K562 (cell line): ENCODE measurements around the gene COL4A1. TPM values are rescaled to one million over a fixed set of nuclear protein-coding genes. Genes with fewer than 3 reads are reported as not detected.

Experiments used
- ATAC-seq: fragments of 200-7000 bp; cut with Tn5 transposase; 3 replicates; pipeline ENCODE4 v1.9.1; 2020; ENCODE audit warnings: moderate library complexity
- BruUV-seq: library from RNA; stranded (reverse); fragments of 400-500 nt; replicated peaks from 2 replicates; lab custom pipeline; 2021; lab: Mats Ljungman, UMichigan
- CTCF ChIA-PET: fragments of 300-600 bp; formaldehyde crosslinking; extraction: SDS; loops from one replicate; lab custom pipeline; 2021; ENCODE audit warnings: low intra/inter-chr PET ratio; lab: Yijun Ruan, JAX
- POLR2A ChIA-PET: fragments of 300-600, 350-650 bp; sonication (Branson Sonifier 250); formaldehyde crosslinking; extraction: SDS; loops from one replicate; lab custom pipeline; 2021; ENCODE audit warnings: antibody characterized with exemption, inconsistent platforms; lab: Yijun Ruan, JAX
- DNase-seq, 4 experiments: peaks; one replicate each; pipeline versions ENCODE4 v3.0.0 to v3.0.0-alpha.2; 2011 to 2018; ENCODE audit warnings: low spot score in 3 of 4, mixed read lengths in 3 of 4; ENCODE audit errors: extremely low read depth in 1 of 4
- FAIRE-seq: peaks from 2 replicates; lab custom pipeline; 2011; peaks lifted over from hg19 to GRCh38; lab: Jason Lieb, UNC
- H2AFZ ChIP-seq: 2 replicates; pipeline ENCODE4 v1.6.0; 2011; ENCODE audit warnings: low read depth, low read length, control low read depth, inconsistent platforms
- H3K27ac ChIP-seq: fragments of 200-600 bp; 3 replicates; pipeline ENCODE4 v1.8.0; 2011; ENCODE audit warnings: low read depth, mild to moderate bottlenecking, control low read depth, inconsistent platforms, low read length, moderate library complexity, mixed read lengths; ENCODE audit errors: extremely low read depth
- H3K27me3 ChIP-seq, 2 experiments: fragments of 300-600 bp in 1 of 2; 2 replicates in 1 of 2; 3 replicates in 1 of 2; pipeline versions ENCODE4 v1.6.0 to v1.8.0; 2011; ENCODE audit warnings: inconsistent platforms in 2 of 2, low read length in 2 of 2, mild to moderate bottlenecking in 1 of 2, mixed read lengths in 1 of 2, moderate library complexity in 1 of 2; ENCODE audit not compliant: control insufficient read depth in 2 of 2, insufficient read depth in 2 of 2
- H3K36me3 ChIP-seq: fragments of 300-600 bp; 3 replicates; pipeline ENCODE4 v1.8.0; 2011; ENCODE audit warnings: mild to moderate bottlenecking, low read length, inconsistent platforms; ENCODE audit not compliant: control insufficient read depth, insufficient read depth
- H3K4me1 ChIP-seq, 2 experiments: fragments of 200-600 bp in 1 of 2; replicated peaks in 1 of 2; 2 replicates in 1 of 2; 3 replicates in 1 of 2; pipeline versions ENCODE4 v1.5.1 to v1.8.0; 2011; ENCODE audit warnings: inconsistent platforms in 2 of 2, low read length in 2 of 2, mild to moderate bottlenecking in 1 of 2, mixed read lengths in 1 of 2, moderate library complexity in 1 of 2; ENCODE audit not compliant: control insufficient read depth in 2 of 2, insufficient read depth in 2 of 2
- H3K4me2 ChIP-seq: 2 replicates; pipeline ENCODE4 v1.6.1; 2011; ENCODE audit warnings: low read length, control low read depth, inconsistent platforms, mixed read lengths; ENCODE audit not compliant: insufficient read depth
- H3K4me3 ChIP-seq: fragments of 200-600 bp; sonication (generic), shearing (Covaris generic); 2 replicates; pipeline ENCODE4 v1.5.1; 2016; ENCODE audit warnings: control low read depth, inconsistent platforms
- H3K79me2 ChIP-seq: fragments of 200-600 bp; 3 replicates; pipeline ENCODE4 v1.8.0; 2011; ENCODE audit warnings: low read length, inconsistent platforms; ENCODE audit not compliant: control insufficient read depth, insufficient read depth
- H3K9ac ChIP-seq, 2 experiments: 2 replicates each; pipeline versions ENCODE4 v1.6.0 to v1.6.1; 2011; ENCODE audit warnings: low read depth in 2 of 2, low read length in 2 of 2, control low read depth in 1 of 2, inconsistent platforms in 1 of 2, mild to moderate bottlenecking in 1 of 2, mixed read lengths in 1 of 2; ENCODE audit not compliant: insufficient read depth in 1 of 2
- H3K9me1 ChIP-seq: one replicate; pipeline ENCODE4 v1.6.0; 2011; ENCODE audit warnings: inconsistent platforms, mild to moderate bottlenecking, low read length, moderate library complexity; ENCODE audit not compliant: control insufficient read depth, insufficient read depth
- H3K9me3 ChIP-seq: replicated peaks from 2 replicates; pipeline ENCODE4 v1.5.1; 2011; ENCODE audit warnings: low read depth, low read length, inconsistent platforms; ENCODE audit not compliant: control insufficient read depth, insufficient read depth
- H4K20me1 ChIP-seq: replicated peaks from 2 replicates; pipeline ENCODE4 v1.6.1; 2011; ENCODE audit warnings: low read length, inconsistent platforms, mixed read lengths; ENCODE audit not compliant: control insufficient read depth, insufficient read depth
- SMAD1 ChIP-seq: fragments of 150-350 bp; IDR thresholded peaks from 2 replicates; pipeline ENCODE4 v1.6.1; 2014; ENCODE audit warnings: low read length, low read depth; ENCODE audit not compliant: partially characterized antibody
- SRF ChIP-seq, 2 experiments: fragments of 250-450, 450-650 bp in 1 of 2; sonication (Bioruptor Pico) in 1 of 2; sonication (generic) in 1 of 2; formaldehyde crosslinking; IDR thresholded peaks; 2 replicates each; pipeline versions ENCODE4 v1.5.0 to v1.5.1; 2020 to 2022; ENCODE audit warnings: mild to moderate bottlenecking in 1 of 2, missing genetic modification reagents in 1 of 2
- STAG1 ChIP-seq: sonication (generic); formaldehyde crosslinking; IDR thresholded peaks from 2 replicates; pipeline ENCODE4 v1.5.0; 2020; ENCODE audit warnings: missing genetic modification reagents, borderline replicate concordance
- ZNF224 ChIP-seq: sonication (generic); formaldehyde crosslinking; IDR thresholded peaks from 2 replicates; pipeline ENCODE4 v1.8.0; 2022; ENCODE audit warnings: mild to moderate bottlenecking, missing genetic modification reagents
- WGBS: fragments of 100-300 bp; shearing (Covaris generic); methylation state at CpG from one replicate; pipeline ENCODE4 v1.1.6; 2016; ENCODE audit warnings: low coverage, mixed read lengths; ENCODE audit not compliant: insufficient coverage; ENCODE audit errors: missing lambda C conversion rate; 5-methylcytosine and 5-hydroxymethylcytosine counted together
- in situ Hi-C: fragments of 300-500 bp; cut with MboI; formaldehyde crosslinking; loops from 4 replicates; pipeline ENCODE4 v1.15.0; 2018; ENCODE audit warnings: inconsistent platforms, mixed read lengths
- intact Hi-C: fragments of 100-400 bp; cut with micrococcal nuclease; formaldehyde crosslinking; loops from 2 replicates; pipeline ENCODE4 v1.14.2; 2022
- polyA plus RNA-seq, 8 experiments: library from polyadenylated mRNA; depleted of rRNA in 4 of 8; stranded (reverse) in 5 of 8; unstranded in 3 of 8; fragments of >200 nt; fragmentation: Nextera tagmentation in 2 of 8; fragmentation: Illumina TruSeq in 1 of 8; extraction: Ambion mirVana in 2 of 8; extraction: Trizol in 1 of 8; gene quantifications; 2 replicates each; pipeline versions ENCODE4 v1.2.1 to v1.2.3, GENCODE V29; 2011 to 2014; ENCODE audit warnings: inconsistent platforms in 1 of 8, missing spikeins in 1 of 8
- total RNA-seq, 7 experiments: library from RNA; depleted of rRNA in 6 of 7; stranded (reverse); fragments of >200 nt in 6 of 7; fragmentation: Illumina TruSeq in 2 of 7; extraction: Trizol in 2 of 7; gene quantifications; 2 replicates each; pipeline versions ENCODE4 v1.2.1 to v1.2.3, GENCODE V29; 2011 to 2021; ENCODE audit warnings: low replicate concordance in 1 of 7
- TF ChIP-seq, protein P1 (sequence below): sonication (generic); formaldehyde crosslinking; IDR thresholded peaks from 2 replicates; pipeline ENCODE4 v1.8.1; 2023; ENCODE audit warnings: mild to moderate bottlenecking, missing genetic modification reagents
- TF ChIP-seq, protein P2 (sequence below): sonication (generic); formaldehyde crosslinking; IDR thresholded peaks from 2 replicates; pipeline ENCODE4 v1.5.0; 2020; ENCODE audit warnings: missing genetic modification reagents
- TF ChIP-seq, protein P3 (sequence below): fragments of 450-650 bp; formaldehyde crosslinking; IDR thresholded peaks from 2 replicates; pipeline ENCODE4 v1.4.0; 2020; ENCODE audit warnings: mild to moderate bottlenecking, moderate library complexity

Gene COL4A1
- total and polyA plus RNA-seq, 9 of the 15 experiments (the other 6 are each of a cell fraction or from before 2014, with no cell fraction given) = 0.35 TPM; not detected in 8

DNA sequence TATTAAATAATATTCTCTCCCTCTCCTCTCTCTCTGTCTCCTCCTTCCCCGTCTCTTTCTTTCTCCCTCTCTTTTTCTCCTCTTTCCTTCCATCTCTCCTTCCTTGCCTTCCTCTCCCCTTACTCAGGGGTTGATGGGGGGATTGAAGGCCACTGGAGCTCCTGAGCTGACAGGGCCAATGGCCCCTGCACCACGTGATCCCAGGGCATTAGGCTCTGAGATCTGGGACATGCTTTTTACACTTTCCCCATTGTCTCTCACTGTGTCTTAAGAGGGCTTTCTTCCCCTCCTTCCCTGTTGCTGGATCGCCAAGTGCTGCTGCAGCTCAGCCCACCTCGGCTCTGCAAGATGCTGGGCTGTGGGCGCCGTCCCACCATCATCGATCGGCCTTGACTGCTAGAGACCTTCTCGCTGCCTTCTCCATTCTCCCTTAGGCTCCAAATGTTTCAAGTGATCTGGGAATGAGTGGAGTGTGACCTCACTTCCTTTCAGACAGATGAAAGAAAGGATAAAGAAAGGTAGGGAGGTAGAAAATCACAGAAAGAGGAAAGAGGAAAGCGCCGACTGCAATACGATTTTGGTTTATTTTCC is 42.2 kb downstream of the COL4A1 start:
- FAIRE-seq (no peak), ATAC-seq (no peak), DNase-seq (no peak)
- Histone ChIP-seq H3K36me3 (no peaks in the 10 kb centered on the region), H3K9me1 (no peaks in the 10 kb centered on the region), H2AFZ (no peak overlapping the region), H3K9me3 (no peaks in the 10 kb centered on the region), H3K4me3 (no peak overlapping the region), H3K27ac (no peak overlapping the region), H3K79me2 (no peaks in the 10 kb centered on the region), H3K27me3 (peaks cover 2 to 51% of the 10 kb centered on the region in 2 experiments; a peak in 4 of 5 replicates), H3K4me2 (no peak overlapping the region), H3K4me1 (no peaks in the 10 kb centered on the region), H4K20me1 (no peaks in the 10 kb centered on the region), H3K9ac (no peak overlapping the region)
- in situ Hi-C loops = no loop called here
- POLR2A ChIA-PET = no interaction called here
- WGBS = 6% methylated on average over 9 of the region's 12 CpGs
- CTCF ChIA-PET = no interaction called here
- no TSS peak for BruUV-seq
- TF ChIP-seq ZNF224 (CRISPR knock-in tag) (no peak), SMAD1 (no peak), SRF (CRISPR knock-in tag; IDR thresholded peaks at IDR 0.05) (no peak), STAG1 (CRISPR knock-in tag) (no peak)
- TF ChIP-seq, protein P1, sequence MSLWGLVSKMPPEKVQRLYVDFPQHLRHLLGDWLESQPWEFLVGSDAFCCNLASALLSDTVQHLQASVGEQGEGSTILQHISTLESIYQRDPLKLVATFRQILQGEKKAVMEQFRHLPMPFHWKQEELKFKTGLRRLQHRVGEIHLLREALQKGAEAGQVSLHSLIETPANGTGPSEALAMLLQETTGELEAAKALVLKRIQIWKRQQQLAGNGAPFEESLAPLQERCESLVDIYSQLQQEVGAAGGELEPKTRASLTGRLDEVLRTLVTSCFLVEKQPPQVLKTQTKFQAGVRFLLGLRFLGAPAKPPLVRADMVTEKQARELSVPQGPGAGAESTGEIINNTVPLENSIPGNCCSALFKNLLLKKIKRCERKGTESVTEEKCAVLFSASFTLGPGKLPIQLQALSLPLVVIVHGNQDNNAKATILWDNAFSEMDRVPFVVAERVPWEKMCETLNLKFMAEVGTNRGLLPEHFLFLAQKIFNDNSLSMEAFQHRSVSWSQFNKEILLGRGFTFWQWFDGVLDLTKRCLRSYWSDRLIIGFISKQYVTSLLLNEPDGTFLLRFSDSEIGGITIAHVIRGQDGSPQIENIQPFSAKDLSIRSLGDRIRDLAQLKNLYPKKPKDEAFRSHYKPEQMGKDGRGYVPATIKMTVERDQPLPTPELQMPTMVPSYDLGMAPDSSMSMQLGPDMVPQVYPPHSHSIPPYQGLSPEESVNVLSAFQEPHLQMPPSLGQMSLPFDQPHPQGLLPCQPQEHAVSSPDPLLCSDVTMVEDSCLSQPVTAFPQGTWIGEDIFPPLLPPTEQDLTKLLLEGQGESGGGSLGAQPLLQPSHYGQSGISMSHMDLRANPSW (CRISPR knock-in tag) = no peak
- TF ChIP-seq, protein P2, sequence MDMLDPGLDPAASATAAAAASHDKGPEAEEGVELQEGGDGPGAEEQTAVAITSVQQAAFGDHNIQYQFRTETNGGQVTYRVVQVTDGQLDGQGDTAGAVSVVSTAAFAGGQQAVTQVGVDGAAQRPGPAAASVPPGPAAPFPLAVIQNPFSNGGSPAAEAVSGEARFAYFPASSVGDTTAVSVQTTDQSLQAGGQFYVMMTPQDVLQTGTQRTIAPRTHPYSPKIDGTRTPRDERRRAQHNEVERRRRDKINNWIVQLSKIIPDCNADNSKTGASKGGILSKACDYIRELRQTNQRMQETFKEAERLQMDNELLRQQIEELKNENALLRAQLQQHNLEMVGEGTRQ = peak; percentile 24; the same call in 1 of the 2 replicates
- TF ChIP-seq, protein P3, sequence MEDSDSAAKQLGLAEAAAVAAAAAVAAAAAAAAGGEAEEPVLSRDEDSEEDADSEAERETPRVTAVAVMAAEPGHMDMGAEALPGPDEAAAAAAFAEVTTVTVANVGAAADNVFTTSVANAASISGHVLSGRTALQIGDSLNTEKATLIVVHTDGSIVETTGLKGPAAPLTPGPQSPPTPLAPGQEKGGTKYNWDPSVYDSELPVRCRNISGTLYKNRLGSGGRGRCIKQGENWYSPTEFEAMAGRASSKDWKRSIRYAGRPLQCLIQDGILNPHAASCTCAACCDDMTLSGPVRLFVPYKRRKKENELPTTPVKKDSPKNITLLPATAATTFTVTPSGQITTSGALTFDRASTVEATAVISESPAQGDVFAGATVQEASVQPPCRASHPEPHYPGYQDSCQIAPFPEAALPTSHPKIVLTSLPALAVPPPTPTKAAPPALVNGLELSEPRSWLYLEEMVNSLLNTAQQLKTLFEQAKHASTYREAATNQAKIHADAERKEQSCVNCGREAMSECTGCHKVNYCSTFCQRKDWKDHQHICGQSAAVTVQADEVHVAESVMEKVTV (CRISPR knock-in tag) = no peak
- intact Hi-C loops = no loop called here
